Lung (tissue), 12 donors: ENCODE measurements around the gene PHETA1. TPM values are rescaled to one million over a fixed set of nuclear protein-coding genes. Genes with fewer than 3 reads are reported as not detected.
"Not testable (repeated sequence)": the region's sequence is repeated elsewhere in the genome, so short reads cannot be mapped to it uniquely, and the experiment has no call there.

ENCODE experiments used
- ATAC-seq: fragments of 200-7000 bp; cut with Tn5 transposase; one replicate; pipeline ENCODE4 v1.9.1; 2020; ENCODE audit warnings: moderate number of reproducible peaks; ENCODE audit not compliant: insufficient read depth, low FRiP score
- DNase-seq, 3 donors: peaks; one replicate each; pipeline ENCODE4 v3.0.0-alpha.2; 2013 to 2017
- H3K27ac ChIP-seq, 2 donors: one replicate each; pipeline ENCODE4 v1.5.1; 2013; ENCODE audit warnings: mild to moderate bottlenecking in 2 of 2, moderate library complexity in 2 of 2, control low read depth in 1 of 2, inconsistent platforms in 1 of 2, low read depth in 1 of 2, low read length in 1 of 2
- H3K27me3 ChIP-seq, 3 donors: one replicate each; pipeline ENCODE4 v1.5.1; 2013; ENCODE audit warnings: low read length in 2 of 3; ENCODE audit not compliant: control insufficient read depth in 3 of 3, insufficient read depth in 3 of 3
- H3K36me3 ChIP-seq, 4 donors: one replicate each; pipeline ENCODE4 v1.5.1; 2013; ENCODE audit warnings: low read length in 4 of 4, mild to moderate bottlenecking in 1 of 4, moderate library complexity in 1 of 4; ENCODE audit not compliant: control insufficient read depth in 4 of 4, insufficient read depth in 4 of 4
- H3K4me1 ChIP-seq, 5 donors: one replicate each; pipeline ENCODE4 v1.5.1; 2013; ENCODE audit warnings: low read length in 5 of 5, mild to moderate bottlenecking in 2 of 5, moderate library complexity in 1 of 5; ENCODE audit not compliant: control insufficient read depth in 5 of 5, insufficient read depth in 5 of 5
- H3K4me3 ChIP-seq: one replicate; pipeline ENCODE4 v1.5.1; 2013; ENCODE audit warnings: mild to moderate bottlenecking, control low read depth, moderate library complexity
- H3K9ac ChIP-seq, 2 donors: one replicate each; pipeline ENCODE4 v1.5.1; 2013; ENCODE audit warnings: low read length in 2 of 2, control low read depth in 1 of 2; ENCODE audit not compliant: insufficient read depth in 1 of 2
- H3K9me3 ChIP-seq, 4 donors: one replicate each; pipeline ENCODE4 v1.5.1; 2013; ENCODE audit warnings: low read length in 3 of 4, mild to moderate bottlenecking in 1 of 4, moderate library complexity in 1 of 4; ENCODE audit not compliant: control insufficient read depth in 4 of 4, insufficient read depth in 3 of 4
- CTCF ChIP-seq: IDR thresholded peaks from 2 replicates; pipeline ENCODE4 v1.5.1; 2012; ENCODE audit warnings: mild to moderate bottlenecking; ENCODE audit errors: control extremely low read depth, extremely low read depth
- WGBS, 2 donors: extraction: QIAGEN DNeasy Blood & Tissue Kit; methylation state at CpG; one replicate each; pipeline ENCODE4 v1.1.7; 2013; 5-methylcytosine and 5-hydroxymethylcytosine counted together
- polyA plus RNA-seq, 2 donors: library from polyadenylated mRNA; stranded (reverse); fragments of 200-250 nt; gene quantifications; one replicate each; pipeline ENCODE4 v1.2.1, GENCODE V29; 2013
- total RNA-seq, 2 donors: library from RNA; depleted of rRNA in 1 of 2; stranded (reverse); fragments of >200 nt in 1 of 2; gene quantifications; one replicate each; pipeline ENCODE4 v1.2.1, GENCODE V29; 2014 to 2021
- donor health status: control.
- donor health status: control.
- donor health status: Bipolar disorder and iron deficiency.
- donor health status: healthy.
- donor health status: DM: yes; HTN: yes; CAD: no.

Gene PHETA1
- total and polyA plus RNA-seq, 4 donors, result 3.1 to 15.4 (median 13.2) TPM

- Histone ChIP-seq H3K4me1 (no peaks in the 10 kb centered on the region), H3K36me3 (no peaks in the 10 kb centered on the region), H3K4me3 (no peak overlapping the region), H3K9me3 (peaks cover 0 to 2% (median 0%) of the 10 kb centered on the region in 4 donors), H3K9ac (no peak overlapping the region), H3K27me3 (no peaks in the 10 kb centered on the region), H3K27ac (no peak overlapping the region)
- 70 to 86% methylated on average over 7 of the region's 7 CpGs for WGBS, 2 donors
- TF ChIP-seq CTCF, result no peak
- DNase-seq (no peak), ATAC-seq (no peak)
Observed at GRCh38 chr12:111339321-111339938, 29.5 kb downstream of the PHETA1 start.

GRCh38 chr12:111338096-111338495, 30.8 kb downstream of the PHETA1 start:
- H3K27me3 ChIP-seq, result no peaks in the 10 kb centered on the region
- no peak overlapping the region for H3K27ac ChIP-seq
- no peaks in the 10 kb centered on the region for H3K36me3 ChIP-seq
- no peak overlapping the region for H3K4me3 ChIP-seq
- TF ChIP-seq CTCF, result no peak
- H3K9me3 ChIP-seq, result peaks cover 0 to 2% (median 0%) of the 10 kb centered on the region in 4 donors
- ATAC-seq (no peak), DNase-seq (no peak)
- H3K4me1 ChIP-seq, result no peaks in the 10 kb centered on the region
- WGBS, 2 donors, result 88 to 90% methylated on average over 12 of the region's 12 CpGs
- H3K9ac ChIP-seq, result no peak overlapping the region

DNA sequence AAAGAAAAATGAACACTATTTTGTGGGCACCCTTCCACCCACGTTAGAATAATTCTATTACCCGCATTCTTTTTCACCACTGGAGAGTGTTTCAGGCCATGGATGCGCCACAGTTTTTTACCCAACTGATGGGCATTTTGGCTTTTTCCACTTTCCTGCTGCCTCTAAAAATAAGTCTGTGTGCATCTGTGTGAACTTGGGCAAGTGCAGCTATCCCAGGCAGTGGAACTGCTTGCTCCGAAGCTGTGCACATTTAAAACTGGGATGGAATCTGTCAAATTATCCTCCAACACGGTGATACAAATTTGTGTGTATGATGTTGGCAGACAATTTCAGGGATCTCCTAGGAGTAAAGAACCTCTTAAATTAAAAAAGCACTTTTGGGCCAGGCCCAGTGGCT, 31.5 kb downstream of the PHETA1 start:
- no peak overlapping the region for H3K9ac ChIP-seq
- no peak for ATAC-seq
- peaks cover 0 to 2% (median 0%) of the 10 kb centered on the region in 4 donors for H3K9me3 ChIP-seq
- 90% methylated on average over 5 of the region's 5 CpGs for WGBS, 2 donors
- DNase-seq, result no peak
- no peak for TF ChIP-seq CTCF
- no peak overlapping the region for H3K4me3 ChIP-seq
- no peak overlapping the region for H3K27ac ChIP-seq
- H3K4me1 ChIP-seq, result no peaks in the 10 kb centered on the region
- H3K36me3 ChIP-seq, result no peaks in the 10 kb centered on the region
- no peaks in the 10 kb centered on the region for H3K27me3 ChIP-seq

- DNase-seq, H3K9ac ChIP-seq, H3K9me3 ChIP-seq, H3K27me3 ChIP-seq, H3K27ac ChIP-seq, ATAC-seq, H3K4me1 ChIP-seq, H3K36me3 ChIP-seq, H3K4me3 ChIP-seq: not testable (repeated sequence)
- 88 to 90% methylated on average over 6 of the region's 6 CpGs for WGBS, 2 donors
Observed at GRCh38 chr12:111336411-111336810, 32.5 kb downstream of the PHETA1 start.
